HepG2 (cell line): Measurements from ENCODE around the gene LPXN. TPM values are rescaled to one million over a fixed set of nuclear protein-coding genes. Genes with fewer than 3 reads are reported as not detected.

ENCODE experiments used
- ELF3 ChIP-seq: IDR thresholded peaks from 2 replicates; pipeline ENCODE4 v1.6.1; 2016; ENCODE audit warnings: missing genetic modification reagents, missing compliant biosample characterization
- HMG20B ChIP-seq: conservative IDR thresholded peaks from 2 replicates; pipeline ENCODE4 v1.6.1; 2016; ENCODE audit warnings: missing genetic modification reagents, missing compliant biosample characterization
- HNF4A ChIP-seq: sonication (generic); formaldehyde crosslinking; IDR thresholded peaks from 2 replicates; pipeline ENCODE4 v1.4.0; 2020; ENCODE audit warnings: missing genetic modification reagents
- MYC ChIP-seq: sonication (generic); formaldehyde crosslinking; IDR thresholded peaks from 2 replicates; pipeline ENCODE4 v1.9.0; 2021; ENCODE audit warnings: missing genetic modification reagents, borderline replicate concordance
- NONO ChIP-seq, 2 experiments: fragments of 450-650 bp in 1 of 2; sonication (generic) in 1 of 2; formaldehyde crosslinking in 1 of 2; IDR thresholded peaks in 1 of 2; conservative IDR thresholded peaks in 1 of 2; 2 replicates each; pipeline versions ENCODE4 v1.6.1 to v1.8.0; 2017 to 2022; ENCODE audit warnings: mild to moderate bottlenecking in 1 of 2, missing genetic modification reagents in 1 of 2, moderate library complexity in 1 of 2
- NR2F2 ChIP-seq: IDR thresholded peaks from 2 replicates; pipeline ENCODE4 v1.6.1; 2012; ENCODE audit warnings: low read depth, inconsistent platforms, borderline replicate concordance
- ONECUT2 ChIP-seq: sonication (generic); formaldehyde crosslinking; IDR thresholded peaks from 2 replicates; pipeline ENCODE4 v1.4.0; 2020; ENCODE audit warnings: missing genetic modification reagents
- REPIN1 ChIP-seq: sonication (generic); formaldehyde crosslinking; IDR thresholded peaks from 2 replicates; pipeline ENCODE4 v1.8.0; 2022; ENCODE audit warnings: missing genetic modification reagents, low read depth, mild to moderate bottlenecking, borderline replicate concordance
- ZFP41 ChIP-seq: sonication (generic); formaldehyde crosslinking; IDR thresholded peaks from 2 replicates; pipeline ENCODE4 v1.4.0; 2020; ENCODE audit warnings: mild to moderate bottlenecking, missing genetic modification reagents, borderline replicate concordance
- ZNF10 ChIP-seq: sonication (generic); formaldehyde crosslinking; IDR thresholded peaks from 2 replicates; pipeline ENCODE4 v1.4.0; 2020; ENCODE audit warnings: mild to moderate bottlenecking, low read depth, missing genetic modification reagents, borderline replicate concordance
- ZNF230 ChIP-seq: sonication (generic); formaldehyde crosslinking; IDR thresholded peaks from 2 replicates; pipeline ENCODE4 v1.4.0; 2020; ENCODE audit warnings: mild to moderate bottlenecking, missing genetic modification reagents
- ZNF232 ChIP-seq: sonication (generic); formaldehyde crosslinking; IDR thresholded peaks from 2 replicates; pipeline ENCODE4 v1.4.0; 2020; ENCODE audit warnings: missing genetic modification reagents, borderline replicate concordance
- ZNF678 ChIP-seq: sonication (generic); formaldehyde crosslinking; IDR thresholded peaks from 2 replicates; pipeline ENCODE4 v1.4.0; 2020; ENCODE audit warnings: mild to moderate bottlenecking, missing genetic modification reagents
- polyA plus RNA-seq, 8 experiments: library from polyadenylated mRNA; depleted of rRNA in 3 of 8; stranded (reverse) in 7 of 8; unstranded in 1 of 8; fragments of >200 nt; fragmentation: Illumina TruSeq in 4 of 8; extraction: Trizol in 4 of 8; gene quantifications; 2 replicates each; pipeline versions ENCODE4 v1.2.1 to v1.2.3, GENCODE V29; 2011 to 2016; ENCODE audit warnings: low read depth in 4 of 8, missing spikeins in 1 of 8, mixed read lengths in 1 of 8; ENCODE audit not compliant: insufficient read depth in 1 of 8
- total RNA-seq, 5 experiments: library from RNA; depleted of rRNA; stranded (reverse); fragments of >200 nt; fragmentation: Illumina TruSeq; extraction: Trizol; gene quantifications; 2 replicates each; pipeline ENCODE4 v1.2.3, GENCODE V29; 2016; ENCODE audit warnings: low read depth in 1 of 5
- TF ChIP-seq, protein P1 (sequence below): sonication (generic); formaldehyde crosslinking; IDR thresholded peaks from 2 replicates; pipeline ENCODE4 v1.5.0; 2020; ENCODE audit warnings: missing genetic modification reagents
- TF ChIP-seq, protein P2 (sequence below): sonication (generic); formaldehyde crosslinking; IDR thresholded peaks from 2 replicates; pipeline ENCODE4 v1.8.0; 2022; ENCODE audit warnings: mild to moderate bottlenecking, missing genetic modification reagents, moderate library complexity
- TF ChIP-seq, protein P3 (sequence below): sonication (generic); formaldehyde crosslinking; IDR thresholded peaks from 2 replicates; pipeline ENCODE4 v1.9.0; 2021; ENCODE audit warnings: mild to moderate bottlenecking, missing genetic modification reagents
- TF ChIP-seq, protein P4 (sequence below): sonication (generic); formaldehyde crosslinking; conservative IDR thresholded peaks from 2 replicates; pipeline ENCODE4 v1.5.0; 2020; ENCODE audit warnings: missing genetic modification reagents
- TF ChIP-seq, protein P5 (sequence below): sonication (generic); formaldehyde crosslinking; IDR thresholded peaks from 2 replicates; pipeline ENCODE4 v1.8.1; 2023; ENCODE audit warnings: missing genetic modification reagents, mild to moderate bottlenecking, borderline replicate concordance

Gene LPXN
- total and polyA plus RNA-seq, 2 of the 13 experiments (the other 11 are each of a cell fraction or from before 2014, with no cell fraction given): 1.7 to 3.5 TPM

DNA sequence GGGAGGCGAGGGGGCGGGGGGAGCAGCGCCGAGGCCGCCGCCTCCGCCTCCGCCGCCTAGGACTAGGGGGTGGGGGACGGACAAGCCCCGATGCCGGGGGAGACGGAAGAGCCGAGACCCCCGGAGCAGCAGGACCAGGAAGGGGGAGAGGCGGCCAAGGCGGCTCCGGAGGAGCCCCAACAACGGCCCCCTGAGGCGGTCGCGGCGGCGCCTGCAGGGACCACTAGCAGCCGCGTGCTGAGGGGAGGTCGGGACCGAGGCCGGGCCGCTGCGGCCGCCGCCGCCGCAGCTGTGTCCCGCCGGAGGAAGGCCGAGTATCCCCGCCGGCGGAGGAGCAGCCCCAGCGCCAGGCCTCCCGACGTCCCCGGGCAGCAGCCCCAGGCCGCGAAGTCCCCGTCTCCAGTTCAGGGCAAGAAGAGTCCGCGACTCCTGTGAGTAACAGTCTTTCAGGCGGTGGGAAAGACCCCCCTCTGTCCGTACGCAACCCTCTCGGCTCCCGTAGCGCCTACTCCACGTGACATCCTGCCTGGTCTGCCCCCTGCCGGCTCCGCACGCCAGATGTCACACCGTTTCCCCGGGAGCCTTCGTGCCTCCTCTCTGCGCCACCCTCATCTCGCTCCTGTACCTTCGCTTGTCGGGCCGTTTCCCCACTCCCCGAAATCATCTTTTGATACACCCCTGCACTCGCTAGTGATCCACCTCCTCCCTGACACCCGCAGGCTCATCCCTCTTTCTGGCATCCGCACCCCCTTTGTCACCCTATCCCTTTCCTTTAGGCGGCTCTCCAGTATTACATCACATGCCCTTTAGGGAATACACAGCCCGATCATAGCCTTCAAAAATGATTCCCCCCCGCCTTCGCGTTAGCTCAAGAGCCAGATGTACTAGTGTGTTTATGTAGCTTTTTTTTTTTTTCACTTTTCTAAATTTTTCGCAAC, 3.8 kb upstream of the LPXN start (continued):
- TF ChIP-seq NONO (IDR thresholded peaks at IDR 0.05): no peak
- peak; percentile 70 for TF ChIP-seq NONO (CRISPR knock-in tag; conservative IDR thresholded peaks at IDR 0.05)
- TF ChIP-seq, protein P1, sequence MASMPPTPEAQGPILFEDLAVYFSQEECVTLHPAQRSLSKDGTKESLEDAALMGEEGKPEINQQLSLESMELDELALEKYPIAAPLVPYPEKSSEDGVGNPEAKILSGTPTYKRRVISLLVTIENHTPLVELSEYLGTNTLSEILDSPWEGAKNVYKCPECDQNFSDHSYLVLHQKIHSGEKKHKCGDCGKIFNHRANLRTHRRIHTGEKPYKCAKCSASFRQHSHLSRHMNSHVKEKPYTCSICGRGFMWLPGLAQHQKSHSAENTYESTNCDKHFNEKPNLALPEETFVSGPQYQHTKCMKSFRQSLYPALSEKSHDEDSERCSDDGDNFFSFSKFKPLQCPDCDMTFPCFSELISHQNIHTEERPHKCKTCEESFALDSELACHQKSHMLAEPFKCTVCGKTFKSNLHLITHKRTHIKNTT (CRISPR knock-in tag): no peak
- TF ChIP-seq, protein P2, sequence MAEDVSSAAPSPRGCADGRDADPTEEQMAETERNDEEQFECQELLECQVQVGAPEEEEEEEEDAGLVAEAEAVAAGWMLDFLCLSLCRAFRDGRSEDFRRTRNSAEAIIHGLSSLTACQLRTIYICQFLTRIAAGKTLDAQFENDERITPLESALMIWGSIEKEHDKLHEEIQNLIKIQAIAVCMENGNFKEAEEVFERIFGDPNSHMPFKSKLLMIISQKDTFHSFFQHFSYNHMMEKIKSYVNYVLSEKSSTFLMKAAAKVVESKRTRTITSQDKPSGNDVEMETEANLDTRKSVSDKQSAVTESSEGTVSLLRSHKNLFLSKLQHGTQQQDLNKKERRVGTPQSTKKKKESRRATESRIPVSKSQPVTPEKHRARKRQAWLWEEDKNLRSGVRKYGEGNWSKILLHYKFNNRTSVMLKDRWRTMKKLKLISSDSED: no peak
- no peak for TF ChIP-seq HMG20B (CRISPR knock-in tag)
- TF ChIP-seq HNF4A (CRISPR knock-in tag): no peak
- no peak for TF ChIP-seq ZNF678 (CRISPR knock-in tag)
- no peak for TF ChIP-seq NR2F2
- no peak for TF ChIP-seq ZNF230 (CRISPR knock-in tag)
- no peak for TF ChIP-seq ONECUT2
- TF ChIP-seq ZNF232: no peak
- peak; percentile 43; the same call in 1 of the 2 replicates for TF ChIP-seq ELF3 (CRISPR knock-in tag)
- peak; percentile 97 for TF ChIP-seq MYC (CRISPR knock-in tag)
- TF ChIP-seq, protein P3, sequence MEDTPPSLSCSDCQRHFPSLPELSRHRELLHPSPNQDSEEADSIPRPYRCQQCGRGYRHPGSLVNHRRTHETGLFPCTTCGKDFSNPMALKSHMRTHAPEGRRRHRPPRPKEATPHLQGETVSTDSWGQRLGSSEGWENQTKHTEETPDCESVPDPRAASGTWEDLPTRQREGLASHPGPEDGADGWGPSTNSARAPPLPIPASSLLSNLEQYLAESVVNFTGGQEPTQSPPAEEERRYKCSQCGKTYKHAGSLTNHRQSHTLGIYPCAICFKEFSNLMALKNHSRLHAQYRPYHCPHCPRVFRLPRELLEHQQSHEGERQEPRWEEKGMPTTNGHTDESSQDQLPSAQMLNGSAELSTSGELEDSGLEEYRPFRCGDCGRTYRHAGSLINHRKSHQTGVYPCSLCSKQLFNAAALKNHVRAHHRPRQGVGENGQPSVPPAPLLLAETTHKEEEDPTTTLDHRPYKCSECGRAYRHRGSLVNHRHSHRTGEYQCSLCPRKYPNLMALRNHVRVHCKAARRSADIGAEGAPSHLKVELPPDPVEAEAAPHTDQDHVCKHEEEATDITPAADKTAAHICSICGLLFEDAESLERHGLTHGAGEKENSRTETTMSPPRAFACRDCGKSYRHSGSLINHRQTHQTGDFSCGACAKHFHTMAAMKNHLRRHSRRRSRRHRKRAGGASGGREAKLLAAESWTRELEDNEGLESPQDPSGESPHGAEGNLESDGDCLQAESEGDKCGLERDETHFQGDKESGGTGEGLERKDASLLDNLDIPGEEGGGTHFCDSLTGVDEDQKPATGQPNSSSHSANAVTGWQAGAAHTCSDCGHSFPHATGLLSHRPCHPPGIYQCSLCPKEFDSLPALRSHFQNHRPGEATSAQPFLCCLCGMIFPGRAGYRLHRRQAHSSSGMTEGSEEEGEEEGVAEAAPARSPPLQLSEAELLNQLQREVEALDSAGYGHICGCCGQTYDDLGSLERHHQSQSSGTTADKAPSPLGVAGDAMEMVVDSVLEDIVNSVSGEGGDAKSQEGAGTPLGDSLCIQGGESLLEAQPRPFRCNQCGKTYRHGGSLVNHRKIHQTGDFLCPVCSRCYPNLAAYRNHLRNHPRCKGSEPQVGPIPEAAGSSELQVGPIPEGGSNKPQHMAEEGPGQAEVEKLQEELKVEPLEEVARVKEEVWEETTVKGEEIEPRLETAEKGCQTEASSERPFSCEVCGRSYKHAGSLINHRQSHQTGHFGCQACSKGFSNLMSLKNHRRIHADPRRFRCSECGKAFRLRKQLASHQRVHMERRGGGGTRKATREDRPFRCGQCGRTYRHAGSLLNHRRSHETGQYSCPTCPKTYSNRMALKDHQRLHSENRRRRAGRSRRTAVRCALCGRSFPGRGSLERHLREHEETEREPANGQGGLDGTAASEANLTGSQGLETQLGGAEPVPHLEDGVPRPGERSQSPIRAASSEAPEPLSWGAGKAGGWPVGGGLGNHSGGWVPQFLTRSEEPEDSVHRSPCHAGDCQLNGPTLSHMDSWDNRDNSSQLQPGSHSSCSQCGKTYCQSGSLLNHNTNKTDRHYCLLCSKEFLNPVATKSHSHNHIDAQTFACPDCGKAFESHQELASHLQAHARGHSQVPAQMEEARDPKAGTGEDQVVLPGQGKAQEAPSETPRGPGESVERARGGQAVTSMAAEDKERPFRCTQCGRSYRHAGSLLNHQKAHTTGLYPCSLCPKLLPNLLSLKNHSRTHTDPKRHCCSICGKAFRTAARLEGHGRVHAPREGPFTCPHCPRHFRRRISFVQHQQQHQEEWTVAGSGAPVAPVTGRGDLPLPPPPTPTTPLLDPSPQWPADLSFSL (CRISPR knock-in tag): no peak
- TF ChIP-seq ZFP41 (CRISPR knock-in tag): no peak
- no peak for TF ChIP-seq ZNF10 (CRISPR knock-in tag)
- TF ChIP-seq, protein P4, sequence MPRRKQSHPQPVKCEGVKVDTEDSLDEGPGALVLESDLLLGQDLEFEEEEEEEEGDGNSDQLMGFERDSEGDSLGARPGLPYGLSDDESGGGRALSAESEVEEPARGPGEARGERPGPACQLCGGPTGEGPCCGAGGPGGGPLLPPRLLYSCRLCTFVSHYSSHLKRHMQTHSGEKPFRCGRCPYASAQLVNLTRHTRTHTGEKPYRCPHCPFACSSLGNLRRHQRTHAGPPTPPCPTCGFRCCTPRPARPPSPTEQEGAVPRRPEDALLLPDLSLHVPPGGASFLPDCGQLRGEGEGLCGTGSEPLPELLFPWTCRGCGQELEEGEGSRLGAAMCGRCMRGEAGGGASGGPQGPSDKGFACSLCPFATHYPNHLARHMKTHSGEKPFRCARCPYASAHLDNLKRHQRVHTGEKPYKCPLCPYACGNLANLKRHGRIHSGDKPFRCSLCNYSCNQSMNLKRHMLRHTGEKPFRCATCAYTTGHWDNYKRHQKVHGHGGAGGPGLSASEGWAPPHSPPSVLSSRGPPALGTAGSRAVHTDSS (CRISPR knock-in tag): no peak
- TF ChIP-seq, protein P5, sequence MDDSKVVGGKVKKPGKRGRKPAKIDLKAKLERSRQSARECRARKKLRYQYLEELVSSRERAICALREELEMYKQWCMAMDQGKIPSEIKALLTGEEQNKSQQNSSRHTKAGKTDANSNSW (CRISPR knock-in tag): no peak
- peak; percentile 68; the same call in 1 of the 2 replicates for TF ChIP-seq REPIN1 (CRISPR knock-in tag)
